DMS53 treated with DMSO at 0.1 percent for 48 hours (cell line): ENCODE results near the gene ARFGAP2.

Source experiments
- DNase-seq: peaks from one replicate; lab custom pipeline; 2025; ENCODE audit not compliant: unreplicated experiment; lab: John Stamatoyannopoulos, UW

The ARFGAP2 gene

GRCh38 chr11:47171856-47172255 lies 4.8 kb downstream of the ARFGAP2 start:
- no peak for DNase-seq

DNA sequence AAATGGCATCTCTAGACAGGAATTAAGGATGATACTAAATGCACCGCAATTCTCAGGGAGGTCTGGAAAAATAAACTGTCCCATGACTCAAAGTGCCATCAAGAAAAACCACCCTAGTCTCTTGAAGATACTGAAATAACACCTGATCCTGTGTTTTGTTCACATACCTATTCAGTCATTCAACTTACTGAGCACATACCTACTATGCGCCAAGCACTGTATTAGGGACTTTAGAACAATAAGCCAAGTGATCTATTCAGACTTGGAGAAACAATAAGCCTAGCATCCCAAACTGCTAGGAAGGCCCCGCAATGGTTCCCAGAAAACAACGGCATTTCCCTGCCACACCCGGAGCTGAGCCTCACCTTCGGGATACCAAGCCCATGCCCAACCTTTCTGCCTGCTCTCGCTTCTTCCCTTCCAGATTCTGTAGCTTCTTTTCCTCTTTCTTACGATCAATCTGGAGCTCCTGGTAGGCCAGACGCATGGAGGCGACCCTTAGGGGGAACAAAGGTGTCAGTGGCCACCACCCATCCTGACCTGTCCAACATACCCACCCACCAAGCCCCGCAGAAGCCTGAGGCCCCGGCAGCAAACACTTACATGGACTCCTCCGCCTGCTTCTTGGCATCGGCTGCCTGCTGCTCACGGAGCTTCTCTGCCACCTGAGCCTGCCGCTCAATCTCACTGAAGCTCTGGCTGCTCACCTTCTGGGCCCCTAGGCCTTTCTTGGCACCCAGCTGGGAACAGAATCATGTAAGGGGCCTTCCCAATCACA lies 5.4 kb downstream of the ARFGAP2 start:
- no peak for DNase-seq

DNA sequence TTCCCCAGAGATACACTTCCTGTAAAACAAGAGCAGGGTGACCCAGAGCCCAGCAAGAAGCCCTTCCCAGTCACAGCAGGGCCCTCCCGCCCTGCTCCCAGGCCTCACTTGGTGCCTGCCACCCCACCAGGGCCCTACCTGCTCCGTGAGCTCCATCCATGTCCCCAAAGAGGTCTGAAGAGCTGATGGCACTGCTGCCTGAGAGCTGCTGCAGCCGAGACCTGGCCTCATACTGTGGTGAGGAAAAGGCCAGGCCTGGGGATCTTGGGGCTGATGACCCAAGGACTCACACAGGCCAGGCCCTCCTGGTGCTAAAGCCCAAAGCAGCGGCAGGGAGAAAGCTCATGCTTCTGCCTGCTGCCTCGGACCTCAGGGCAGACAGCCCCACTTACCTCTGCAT lies 10.3 kb downstream of the ARFGAP2 start:
- no peak for DNase-seq

DNA sequence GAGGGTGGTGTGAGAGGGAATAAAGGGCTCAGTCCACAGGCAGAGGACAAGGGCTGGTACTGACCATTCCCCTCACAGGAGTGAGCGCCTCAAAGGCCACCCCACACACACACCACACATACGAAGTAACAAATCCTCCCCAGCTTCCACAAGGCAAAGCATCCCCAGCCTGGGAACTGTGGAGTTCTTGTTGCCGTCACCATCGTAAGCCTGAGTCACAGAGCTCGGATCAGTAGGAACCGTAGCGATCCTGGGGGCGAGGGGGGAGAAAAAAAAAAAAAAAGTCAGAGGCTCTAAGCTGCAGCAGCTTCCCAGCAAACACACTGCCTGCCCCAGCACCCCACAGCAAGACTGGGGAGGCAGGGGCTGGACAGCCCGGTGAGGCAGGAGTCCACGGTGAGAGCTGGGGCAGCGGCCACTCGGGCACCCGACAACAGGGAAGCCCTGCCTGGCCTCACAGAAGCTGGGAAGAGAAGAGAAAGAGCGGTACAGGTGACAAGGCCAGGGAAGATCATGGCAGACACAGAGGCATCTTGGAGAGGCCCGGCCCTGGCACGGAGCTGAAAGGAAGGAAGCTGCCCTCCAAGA lies 11.3 kb downstream of the ARFGAP2 start:
- DNase-seq = no peak

DNA sequence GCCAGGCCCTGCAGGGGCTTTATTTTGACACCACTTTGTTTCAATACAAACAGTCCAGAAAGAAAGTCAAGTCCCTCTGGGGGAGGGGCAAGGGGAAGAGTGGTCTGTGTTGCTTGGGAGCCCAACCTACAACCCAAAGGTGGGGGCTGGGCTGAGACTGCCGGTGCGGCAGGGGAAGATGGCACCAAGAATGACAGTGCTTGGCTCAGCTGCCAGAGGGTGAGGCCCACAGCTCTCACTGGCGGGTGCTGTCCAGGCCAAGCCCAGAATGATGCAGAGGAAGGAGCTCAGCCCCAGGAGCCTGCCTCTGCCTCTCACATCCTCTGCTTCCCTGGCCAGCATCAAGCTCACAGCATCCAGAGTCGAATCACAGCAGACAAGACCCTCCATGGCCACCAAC lies 12.4 kb downstream of the ARFGAP2 start:
- DNase-seq = no peak

- DNase-seq = no peak
Measured at GRCh38 chr11:47163898-47164297, 12.8 kb downstream of the ARFGAP2 start.

GRCh38 chr11:47163193-47163592 lies 13.5 kb downstream of the ARFGAP2 start:
- no peak for DNase-seq

- no peak for DNase-seq
Measured at GRCh38 chr11:47162426-47162825, 14.3 kb downstream of the ARFGAP2 start.

- no peak for DNase-seq
Measured at GRCh38 chr11:47161890-47162289, 14.8 kb downstream of the ARFGAP2 start.

DNA sequence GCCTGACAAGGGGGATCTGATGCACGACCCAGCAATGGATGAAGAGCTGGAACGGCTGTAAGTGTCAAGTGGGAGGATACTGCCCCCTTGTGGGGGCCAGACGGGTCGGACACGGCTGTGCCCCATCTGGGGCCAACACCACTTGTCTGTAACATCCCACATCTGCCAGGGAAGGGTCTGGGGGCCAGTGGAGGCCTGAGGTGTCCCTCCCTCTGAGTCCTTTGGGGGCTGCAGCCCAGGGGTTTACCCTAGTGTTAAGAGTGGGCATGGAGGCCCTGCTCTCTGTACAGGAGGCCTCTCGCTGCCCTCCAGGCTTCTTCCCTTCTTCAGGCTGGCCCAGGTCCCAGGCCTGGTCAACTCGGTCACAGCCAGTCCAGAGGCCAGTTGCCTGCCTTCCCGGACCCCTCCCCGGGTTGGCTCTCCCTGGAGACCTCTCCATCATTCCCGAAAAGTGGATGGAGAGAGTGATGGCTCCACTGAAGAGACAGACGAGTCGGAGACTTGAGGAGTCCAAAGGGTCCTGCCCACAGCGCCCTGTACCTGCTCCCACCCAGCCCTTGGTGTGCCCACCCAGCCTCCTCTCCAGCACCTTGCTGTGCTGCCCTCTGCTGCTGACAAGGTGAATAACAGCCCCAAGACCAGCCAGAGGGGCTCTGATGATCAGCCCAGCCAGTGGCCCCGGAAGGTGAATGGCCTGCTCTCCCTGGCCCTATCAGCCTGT lies 15.4 kb downstream of the ARFGAP2 start:
- peak; percentile 14 for DNase-seq

GRCh38 chr11:47160753-47161133 lies 15.9 kb downstream of the ARFGAP2 start:
- DNase-seq = no peak

DNA sequence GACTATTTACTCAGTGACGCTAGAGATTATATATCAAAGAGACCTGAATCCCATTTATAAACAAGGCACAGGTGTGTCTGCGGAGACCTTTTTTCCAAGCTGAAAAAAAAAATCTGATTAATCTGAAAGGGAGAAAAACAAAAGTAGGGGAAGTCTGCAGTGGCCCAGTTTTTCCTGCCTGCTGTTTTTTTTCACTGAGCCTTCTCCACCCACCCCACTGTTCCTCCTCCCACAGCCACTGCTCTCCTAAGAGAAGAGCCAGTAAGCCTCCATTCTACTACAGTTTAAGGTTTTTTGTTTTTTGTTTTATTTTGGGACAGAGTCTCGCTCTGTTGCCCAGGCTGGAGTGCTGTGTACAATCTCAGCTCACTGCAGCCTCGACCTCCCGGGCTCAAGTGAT lies 18.4 kb downstream of the ARFGAP2 start:
- peak; percentile 29 for DNase-seq

GRCh38 chr11:47157805-47158204 lies 18.9 kb downstream of the ARFGAP2 start:
- DNase-seq = peak; percentile 17

GRCh38 chr11:47156951-47157350 lies 19.7 kb downstream of the ARFGAP2 start:
- DNase-seq = no peak

- DNase-seq = no peak
Measured at GRCh38 chr11:47156333-47156732, 20.3 kb downstream of the ARFGAP2 start.

GRCh38 chr11:47155879-47156278 lies 20.8 kb downstream of the ARFGAP2 start:
- DNase-seq = no peak

- no peak for DNase-seq
Measured at GRCh38 chr11:47154616-47155570, 21.8 kb downstream of the ARFGAP2 start.

- DNase-seq = peak; percentile 51
Measured at GRCh38 chr11:47152953-47153950, 23.4 kb downstream of the ARFGAP2 start.

DNA sequence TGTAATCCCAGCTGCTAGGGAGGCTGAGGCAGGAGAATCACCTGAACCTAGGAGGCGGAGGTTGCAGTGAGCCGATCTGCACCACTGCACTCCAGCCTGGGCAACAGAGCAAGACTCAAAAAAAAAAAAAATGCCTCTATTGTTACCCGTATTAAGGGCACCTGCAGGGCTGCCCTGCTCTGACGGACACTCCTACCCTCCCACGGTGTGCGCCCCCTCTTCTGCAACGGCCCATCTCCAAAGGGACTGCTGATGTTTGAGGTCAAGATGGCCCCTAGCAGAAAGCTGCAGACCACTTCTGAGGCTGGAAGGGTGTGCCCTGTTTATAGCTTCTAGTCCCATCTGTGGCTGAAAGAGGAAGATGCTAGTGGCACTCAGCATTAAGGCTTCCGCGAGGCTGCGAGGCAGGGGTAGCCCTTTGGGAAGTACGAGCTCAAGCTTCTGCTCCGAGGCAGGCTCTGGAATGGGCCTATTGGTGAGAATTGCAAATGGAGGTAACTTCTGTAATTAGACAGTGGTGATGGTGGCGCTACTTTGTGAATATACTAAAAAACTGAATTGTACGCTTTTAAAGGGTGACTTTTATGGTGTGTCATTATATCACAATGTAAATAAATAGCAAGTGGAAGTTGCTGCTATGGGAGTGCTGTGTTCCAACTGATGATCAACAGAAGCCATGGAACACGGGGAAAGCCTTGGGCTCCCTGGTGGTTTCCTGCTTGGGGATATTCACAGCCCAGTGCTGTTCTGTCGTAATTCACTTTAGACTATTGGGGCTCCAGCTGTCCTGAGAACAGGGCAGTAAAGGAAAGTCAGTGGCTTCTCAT lies 24.3 kb downstream of the ARFGAP2 start:
- DNase-seq = no peak
